Upper lobe of right lung (tissue), 1 donor: Measurements from ENCODE around the gene SF3A2. TPM values are rescaled to one million over a fixed set of nuclear protein-coding genes. Genes with fewer than 3 reads are reported as not detected.

Source experiments
- ATAC-seq: fragments of 200-7000 bp; cut with Tn5 transposase; one replicate; pipeline ENCODE4 v1.9.1; 2020; ENCODE audit warnings: mild to moderate bottlenecking, moderate library complexity
- DNase-seq: peaks from one replicate; pipeline ENCODE4 v3.0.0-alpha.2; 2020
- H3K27ac ChIP-seq: fragments of 200-600 bp; one replicate; pipeline ENCODE4 v1.8.0; 2022
- H3K27me3 ChIP-seq: fragments of 200-600 bp; one replicate; pipeline ENCODE4 v1.8.0; 2022; ENCODE audit warnings: mild to moderate bottlenecking
- H3K36me3 ChIP-seq: fragments of 200-600 bp; one replicate; pipeline ENCODE4 v1.8.0; 2022
- H3K4me1 ChIP-seq: fragments of 200-600 bp; one replicate; pipeline ENCODE4 v1.8.0; 2022
- H3K4me3 ChIP-seq: fragments of 200-600 bp; one replicate; pipeline ENCODE4 v1.8.0; 2022; ENCODE audit warnings: mild to moderate bottlenecking
- H3K9me3 ChIP-seq: fragments of 200-600 bp; one replicate; pipeline ENCODE4 v1.8.0; 2022
- CTCF ChIP-seq: fragments of 200-600 bp; IDR thresholded peaks from one replicate; pipeline ENCODE4 v1.8.0; 2022; ENCODE audit warnings: antibody characterized with exemption
- intact Hi-C: fragments of 100-400 bp; cut with DNase I; formaldehyde crosslinking; loops from one replicate; pipeline ENCODE4 v1.11.0; 2022
- total RNA-seq: library from RNA; stranded (reverse); fragmentation: NEBNext Ultra II Directional; extraction: Animal tissue kit (Norgen Biotek cat#: 25700); gene quantifications from one replicate; pipeline ENCODE4 v1.2.1, GENCODE V29; 2021
- donor health status: DM: no; HTN: yes; CAD: no; lungs with severe emphysema.

The SF3A2 gene
- total RNA-seq, 1 donor from 2014 or later = 67.1 TPM

DNA sequence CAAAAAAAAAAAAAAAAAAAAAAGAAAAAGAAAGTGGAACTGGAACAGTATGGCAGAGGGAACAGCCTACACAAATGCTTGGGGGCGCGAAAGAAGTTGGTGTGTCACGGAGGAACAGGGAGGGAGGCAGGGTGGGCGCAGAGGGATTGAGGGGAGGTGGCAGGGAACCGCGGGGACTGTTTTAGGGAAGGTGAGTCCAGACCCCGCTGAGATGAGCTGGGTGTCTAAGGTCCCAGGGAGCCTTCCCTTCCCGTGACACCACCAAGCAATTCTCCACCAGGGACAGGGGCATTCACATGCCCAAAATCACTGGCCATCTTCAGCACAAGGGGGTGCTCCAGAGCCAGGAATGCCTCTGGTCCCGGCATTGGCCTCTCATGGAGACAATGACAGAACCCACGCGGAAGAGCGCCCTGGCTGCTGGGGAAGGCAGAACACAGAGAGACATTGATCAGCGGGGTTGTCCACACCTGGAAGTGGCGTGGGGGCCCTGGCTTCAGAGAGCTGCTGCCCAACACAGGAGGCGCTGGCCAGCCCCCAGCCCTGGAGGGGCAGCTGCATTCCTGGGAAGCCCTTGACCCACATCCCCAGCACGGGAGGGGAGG lies 38.4 kb downstream of the SF3A2 start:
- intact Hi-C loops = loop anchor here (5.0 kb wide), 1 partner anchor 38 kb away; the partner anchor contains the start of genes PLEKHJ1 and SF3A2
- ATAC-seq = peak; percentile 54
- peaks cover 42% of the 10 kb centered on the region for H3K4me1 ChIP-seq
- H3K27ac ChIP-seq = no peak overlapping the region
- DNase-seq = peak; percentile 82
- peak; percentile 54 for TF ChIP-seq CTCF
- H3K27me3 ChIP-seq = no peaks in the 10 kb centered on the region
- no peak overlapping the region for H3K4me3 ChIP-seq
- H3K36me3 ChIP-seq = peaks cover 25% of the 10 kb centered on the region
- H3K9me3 ChIP-seq = no peaks in the 10 kb centered on the region

- peaks cover 42% of the 10 kb centered on the region for H3K4me1 ChIP-seq
- H3K27ac ChIP-seq = no peak overlapping the region
- ATAC-seq (peak; percentile 1), DNase-seq (no peak)
- H3K36me3 ChIP-seq = peaks cover 25% of the 10 kb centered on the region
- no peak overlapping the region for H3K4me3 ChIP-seq
- no peaks in the 10 kb centered on the region for H3K9me3 ChIP-seq
- TF ChIP-seq CTCF = no peak
- no peaks in the 10 kb centered on the region for H3K27me3 ChIP-seq
- intact Hi-C loops = no loop called here
Observed at GRCh38 chr19:2275588-2276428, 39.2 kb downstream of the SF3A2 start.

GRCh38 chr19:2276429-2276986 lies 39.9 kb downstream of the SF3A2 start:
- H3K36me3 ChIP-seq = peaks cover 20% of the 10 kb centered on the region
- no peak overlapping the region for H3K27ac ChIP-seq
- ATAC-seq = no peak
- H3K9me3 ChIP-seq = no peaks in the 10 kb centered on the region
- no peaks in the 10 kb centered on the region for H3K27me3 ChIP-seq
- intact Hi-C loops = no loop called here
- no peak for DNase-seq
- no peak for TF ChIP-seq CTCF
- peaks cover 38% of the 10 kb centered on the region for H3K4me1 ChIP-seq
- no peak overlapping the region for H3K4me3 ChIP-seq

GRCh38 chr19:2277138-2277537 lies 40.5 kb downstream of the SF3A2 start:
- H3K4me1 ChIP-seq = peaks cover 37% of the 10 kb centered on the region
- H3K27ac ChIP-seq = no peak overlapping the region
- H3K27me3 ChIP-seq = no peaks in the 10 kb centered on the region
- TF ChIP-seq CTCF = no peak
- intact Hi-C loops = no loop called here
- H3K4me3 ChIP-seq = no peak overlapping the region
- DNase-seq = no peak
- no peaks in the 10 kb centered on the region for H3K9me3 ChIP-seq
- no peak for ATAC-seq
- H3K36me3 ChIP-seq = peaks cover 14% of the 10 kb centered on the region

DNA sequence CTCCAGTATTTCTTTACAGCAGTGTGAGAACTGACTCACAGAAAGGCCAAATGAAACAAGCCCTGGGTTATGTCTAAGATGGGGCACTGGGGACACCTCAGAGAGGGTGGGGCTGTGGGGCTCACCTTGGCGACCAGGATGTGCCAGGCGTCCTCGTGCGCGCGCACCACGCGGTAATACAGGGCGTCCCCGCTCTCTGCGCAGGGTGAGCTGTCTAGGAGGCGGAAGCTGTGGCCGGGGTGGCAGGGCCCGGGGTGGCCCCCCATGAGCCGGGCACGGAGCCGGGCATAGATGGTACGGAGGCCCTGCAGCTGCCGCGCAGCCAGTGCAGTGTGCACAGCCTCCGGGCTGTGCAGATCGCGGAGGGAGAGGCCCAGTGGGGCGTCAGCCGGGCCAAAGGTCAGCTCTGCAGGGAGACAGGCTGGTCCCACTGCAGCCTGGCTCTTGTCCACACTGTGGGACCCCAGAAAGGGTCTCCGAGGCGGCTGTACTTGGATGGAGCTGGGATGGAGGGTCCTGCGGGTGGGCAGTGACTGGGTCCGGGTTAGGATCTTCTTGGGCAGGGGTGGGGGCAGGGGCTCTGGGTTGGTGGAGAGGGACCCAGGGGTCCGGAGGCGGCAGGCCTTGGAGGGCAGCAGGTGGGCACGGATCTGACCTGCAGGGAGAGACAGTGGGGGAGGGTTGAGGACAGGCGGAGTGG lies 42.0 kb downstream of the SF3A2 start:
- intact Hi-C loops = no loop called here

More for the DNA sequence above, 42.0 kb downstream of the SF3A2 start:
- H3K4me1 ChIP-seq = peaks cover 28% of the 10 kb centered on the region
- no peak overlapping the region for H3K27ac ChIP-seq
- no peaks in the 10 kb centered on the region for H3K9me3 ChIP-seq
- H3K36me3 ChIP-seq = no peaks in the 10 kb centered on the region
- no peak for DNase-seq
- no peaks in the 10 kb centered on the region for H3K27me3 ChIP-seq
- ATAC-seq = no peak
- H3K4me3 ChIP-seq = no peak overlapping the region
- no peak for TF ChIP-seq CTCF
